Body of pancreas (tissue), 4 donors: ENCODE measurements around the gene KRT80. TPM values are rescaled to one million over a fixed set of nuclear protein-coding genes. Genes with fewer than 3 reads are reported as not detected.

Experiments
- ATAC-seq: fragments of 150-250 bp; one replicate; pipeline ENCODE4 v1.9.1; 2016
- DNase-seq, 4 donors: peaks; one replicate each; pipeline ENCODE4 v3.0.0-alpha.2; 2019
- H3K27ac ChIP-seq, 4 donors: fragments of 200-600 bp; sonication (generic); 1 replicate in 3 of 4; 2 replicates in 1 of 4; pipeline versions ENCODE4 v1.5.1 to v1.6.1; 2016 to 2019; ENCODE audit warnings: mild to moderate bottlenecking in 1 of 4, mixed read lengths in 1 of 4, moderate library complexity in 1 of 4
- H3K27me3 ChIP-seq, 2 donors: fragments of 200-600 bp; sonication (generic); one replicate each; pipeline ENCODE4 v1.6.0; 2016; ENCODE audit warnings: mild to moderate bottlenecking in 1 of 2
- H3K36me3 ChIP-seq, 2 donors: fragments of 200-600 bp; sonication (generic); replicated peaks in 1 of 2; 2 replicates each; pipeline ENCODE4 v1.5.1; 2016; ENCODE audit warnings: low read depth in 2 of 2; ENCODE audit not compliant: insufficient read depth in 1 of 2
- H3K4me1 ChIP-seq: fragments of 200-600 bp; sonication (generic); one replicate; pipeline ENCODE4 v1.6.0; 2016
- H3K4me3 ChIP-seq, 2 donors: fragments of 200-600 bp; sonication (generic); 1 replicate in 1 of 2; 2 replicates in 1 of 2; pipeline ENCODE4 v1.5.1; 2016 to 2019
- H3K9me3 ChIP-seq, 3 donors: fragments of 200-600 bp; sonication (generic); 1 replicate in 2 of 3; 2 replicates in 1 of 3; pipeline ENCODE4 v1.5.1; 2016
- POLR2A ChIP-seq, 3 donors: fragments of 450-650 bp; IDR thresholded peaks; one replicate each; pipeline ENCODE4 v1.6.1; 2016; ENCODE audit warnings: antibody characterized with exemption in 3 of 3, mild to moderate bottlenecking in 2 of 3
- WGBS, 2 donors: methylation state at CpG; one replicate each; pipeline ENCODE4 v1.1.5; 2017; 5-methylcytosine and 5-hydroxymethylcytosine counted together
- intact Hi-C: fragments of 100-400 bp; cut with DNase I; formaldehyde crosslinking; loops from one replicate; pipeline ENCODE4 v1.15.1; 2023
- total RNA-seq, 2 donors: library from RNA; depleted of rRNA; stranded (reverse); fragments of >200 nt; gene quantifications; one replicate each; pipeline ENCODE4 v1.1.0, GENCODE V29; 2016
- TF ChIP-seq, protein P1 (sequence below), 7 experiments: fragments of 450-650 bp in 4 of 7; fragments of 200-600 bp in 3 of 7; sonication (generic) in 3 of 7; IDR thresholded peaks; one replicate each; pipeline ENCODE4 v1.5.1; 2016 to 2019; ENCODE audit warnings: antibody characterized with exemption in 7 of 7

The KRT80 gene
- total RNA-seq, 2 donors from 2014 or later, result 10.2 to 11.9 TPM

DNA sequence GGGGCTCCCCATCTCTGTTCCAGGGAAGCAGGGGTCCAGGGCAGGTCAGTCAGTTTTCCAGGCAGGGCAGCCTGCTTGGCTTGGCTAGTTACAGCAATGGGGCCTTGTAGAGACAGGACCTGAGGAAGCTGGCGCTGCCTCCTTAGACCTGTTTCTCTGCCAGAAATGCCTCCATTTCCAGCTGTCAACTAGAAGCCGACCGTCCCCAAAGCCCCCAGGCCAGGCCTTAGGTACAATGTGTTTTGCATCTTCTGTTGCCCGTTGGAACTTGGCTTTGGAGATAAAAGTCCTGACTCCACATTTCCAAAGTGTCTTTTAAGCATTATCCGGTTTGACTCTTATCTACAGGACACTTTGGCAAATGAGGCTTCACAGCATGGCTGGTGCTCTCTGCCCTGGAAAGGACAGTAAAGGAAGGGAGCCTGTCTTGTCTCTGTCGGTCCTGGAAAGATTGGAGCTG lies 42.6 kb downstream of the KRT80 start:
- intact Hi-C loops, result no loop called here
- no peaks in the 10 kb centered on the region for H3K27me3 ChIP-seq
- H3K36me3 ChIP-seq, result no peaks in the 10 kb centered on the region
- peak overlapping the region; percentile 57 to 92 (median 85) for H3K27ac ChIP-seq
- no peaks in the 10 kb centered on the region for H3K9me3 ChIP-seq
- TF ChIP-seq POLR2A (IDR thresholded peaks at IDR 0.05), result no peak
- TF ChIP-seq, protein P1, sequence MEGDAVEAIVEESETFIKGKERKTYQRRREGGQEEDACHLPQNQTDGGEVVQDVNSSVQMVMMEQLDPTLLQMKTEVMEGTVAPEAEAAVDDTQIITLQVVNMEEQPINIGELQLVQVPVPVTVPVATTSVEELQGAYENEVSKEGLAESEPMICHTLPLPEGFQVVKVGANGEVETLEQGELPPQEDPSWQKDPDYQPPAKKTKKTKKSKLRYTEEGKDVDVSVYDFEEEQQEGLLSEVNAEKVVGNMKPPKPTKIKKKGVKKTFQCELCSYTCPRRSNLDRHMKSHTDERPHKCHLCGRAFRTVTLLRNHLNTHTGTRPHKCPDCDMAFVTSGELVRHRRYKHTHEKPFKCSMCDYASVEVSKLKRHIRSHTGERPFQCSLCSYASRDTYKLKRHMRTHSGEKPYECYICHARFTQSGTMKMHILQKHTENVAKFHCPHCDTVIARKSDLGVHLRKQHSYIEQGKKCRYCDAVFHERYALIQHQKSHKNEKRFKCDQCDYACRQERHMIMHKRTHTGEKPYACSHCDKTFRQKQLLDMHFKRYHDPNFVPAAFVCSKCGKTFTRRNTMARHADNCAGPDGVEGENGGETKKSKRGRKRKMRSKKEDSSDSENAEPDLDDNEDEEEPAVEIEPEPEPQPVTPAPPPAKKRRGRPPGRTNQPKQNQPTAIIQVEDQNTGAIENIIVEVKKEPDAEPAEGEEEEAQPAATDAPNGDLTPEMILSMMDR (IDR thresholded peaks at IDR 0.05), result no peak
- H3K4me1 ChIP-seq, result peaks cover 40% of the 10 kb centered on the region
- no peak for ATAC-seq
- H3K4me3 ChIP-seq, result no peak overlapping the region
- no peak for DNase-seq
- WGBS, 2 donors, result 42 to 55% methylated on average over 6 of the region's 6 CpGs

DNA sequence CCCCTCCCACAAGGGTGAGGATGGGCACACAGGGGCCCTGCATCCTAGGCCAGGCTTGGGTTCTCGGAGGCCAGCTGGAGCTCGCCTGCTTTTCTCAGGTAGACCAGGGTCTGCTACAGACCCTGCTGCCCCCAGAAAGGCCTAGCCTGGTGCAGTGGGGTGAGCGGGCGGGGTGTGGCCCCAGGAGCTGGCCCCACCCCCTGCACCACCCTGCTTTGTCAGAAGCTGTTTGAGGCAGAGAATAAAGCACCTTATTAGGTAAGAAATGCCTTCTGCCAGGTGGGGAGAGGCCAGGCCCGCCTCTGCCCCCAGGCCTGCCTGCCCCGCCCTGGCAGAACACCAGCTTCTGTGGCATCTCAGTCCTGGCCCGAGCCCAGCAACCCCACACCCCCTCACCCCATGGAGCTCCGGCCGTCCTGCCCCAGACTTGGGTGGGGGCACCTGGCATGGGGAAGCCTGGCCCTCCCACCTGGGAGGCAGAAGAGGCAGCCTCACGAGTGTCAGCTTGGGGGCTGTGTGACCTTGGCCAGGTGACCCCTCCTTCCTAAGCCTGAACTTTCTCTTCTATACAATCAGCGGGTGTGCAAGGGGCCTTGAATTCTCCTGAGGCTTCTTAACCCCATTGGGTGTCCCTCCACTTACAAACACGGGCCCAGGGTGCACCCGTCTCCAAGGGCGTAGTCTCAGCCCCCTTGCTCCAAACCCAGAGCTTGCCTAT lies 43.2 kb downstream of the KRT80 start:
- Histone ChIP-seq H3K4me3 (no peak overlapping the region), H3K27me3 (no peaks in the 10 kb centered on the region), H3K9me3 (no peaks in the 10 kb centered on the region), H3K36me3 (no peaks in the 10 kb centered on the region), H3K27ac (peak overlapping the region; percentile 57 to 92 (median 85)), H3K4me1 (peaks cover 40% of the 10 kb centered on the region)
- TF ChIP-seq, protein P1 (IDR thresholded peaks at IDR 0.05), result no peak
- peak in 2 of 3 donors; percentile 8 to 26 for TF ChIP-seq POLR2A (IDR thresholded peaks at IDR 0.05)
- WGBS, 2 donors, result 70 to 71% methylated on average over 9 to 14 of the region's 14 CpGs
- DNase-seq (peak; percentile 68 to 85 (median 74)), ATAC-seq (peak; percentile 60)
- intact Hi-C loops, result no loop called here

DNA sequence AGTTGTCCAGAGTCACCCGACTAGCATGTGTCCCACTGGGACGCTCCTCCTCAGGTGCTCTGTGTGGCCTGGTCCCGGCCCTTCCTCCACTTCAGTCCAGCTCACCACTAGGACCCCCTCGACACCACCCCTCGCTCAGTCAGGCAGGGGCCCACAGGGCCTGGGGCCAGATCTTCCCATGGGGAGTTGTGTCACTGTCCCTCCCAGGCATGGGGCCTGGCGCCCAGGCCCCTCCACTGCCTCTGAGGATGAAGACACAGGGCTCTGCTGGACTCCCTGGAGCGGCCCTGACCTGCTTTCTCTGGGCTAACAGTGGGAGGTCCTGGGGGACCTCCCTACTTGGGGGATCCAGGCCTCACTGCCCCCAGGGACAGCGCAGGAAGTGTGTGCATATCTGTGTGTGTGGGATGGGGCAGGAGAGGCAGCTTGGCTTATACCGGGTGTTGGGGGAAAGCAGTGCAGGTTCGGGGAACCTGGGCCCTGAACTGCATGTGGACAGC lies 43.8 kb downstream of the KRT80 start:
- Histone ChIP-seq H3K27ac (peak overlapping the region; percentile 57 to 92 (median 85)), H3K4me3 (no peak overlapping the region), H3K4me1 (peaks cover 40% of the 10 kb centered on the region), H3K36me3 (no peaks in the 10 kb centered on the region), H3K27me3 (no peaks in the 10 kb centered on the region), H3K9me3 (no peaks in the 10 kb centered on the region)
- intact Hi-C loops, result no loop called here
- TF ChIP-seq POLR2A (IDR thresholded peaks at IDR 0.05), result no peak
- TF ChIP-seq, protein P1 (IDR thresholded peaks at IDR 0.05), result no peak
- no peak for ATAC-seq
- no peak for DNase-seq
- 78 to 83% methylated on average over 9 to 10 of the region's 10 CpGs for whole genome bisulfite sequencing, 2 donors

DNA sequence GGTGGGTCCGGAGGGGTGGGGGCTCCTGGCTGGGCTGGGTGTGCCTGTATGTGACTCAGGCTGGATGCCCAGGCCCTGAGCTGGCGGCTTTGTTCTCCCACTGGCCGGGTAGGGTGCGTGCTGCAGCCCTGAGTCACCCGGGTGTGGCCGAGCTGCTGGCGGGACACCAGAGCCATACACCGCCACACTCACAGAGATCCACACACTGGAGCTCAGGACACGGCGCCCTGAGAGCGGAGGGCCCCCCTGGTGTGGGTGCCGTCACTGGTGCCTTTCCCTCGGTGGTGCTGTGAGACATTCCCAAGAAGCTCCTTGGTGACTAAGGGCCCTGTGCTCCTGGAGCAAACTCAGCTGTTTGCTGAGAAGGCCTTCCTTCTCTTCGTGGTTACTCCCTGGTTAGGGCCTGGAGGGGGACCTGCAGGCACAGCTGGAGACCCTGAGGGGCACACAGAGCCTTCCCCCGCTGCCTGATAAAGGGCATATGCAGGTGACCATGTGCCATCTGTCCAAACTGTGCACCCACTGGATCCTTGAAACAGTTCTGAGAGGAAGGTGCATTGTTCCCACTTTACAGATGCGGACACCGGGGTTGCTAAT lies 44.3 kb downstream of the KRT80 start:
- TF ChIP-seq, protein P1 (IDR thresholded peaks at IDR 0.05), result no peak
- TF ChIP-seq POLR2A (IDR thresholded peaks at IDR 0.05), result peak; percentile 59 to 79 (median 63)
- no peaks in the 10 kb centered on the region for H3K27me3 ChIP-seq
- WGBS, 2 donors, result 67% methylated on average over 1 to 17 of the region's 17 CpGs
- H3K27ac ChIP-seq, result peak overlapping the region; percentile 57 to 92 (median 85)
- intact Hi-C loops, result no loop called here
- H3K9me3 ChIP-seq, result no peaks in the 10 kb centered on the region
- ATAC-seq (peak; percentile 80), DNase-seq (peak; percentile 75 to 98 (median 86))
- H3K4me1 ChIP-seq, result peaks cover 37% of the 10 kb centered on the region
- no peak overlapping the region for H3K4me3 ChIP-seq
- H3K36me3 ChIP-seq, result no peaks in the 10 kb centered on the region
